HepG2 (cell line): ENCODE data around the gene PITX3. TPM values are rescaled to one million over a fixed set of nuclear protein-coding genes. Genes with fewer than 3 reads are reported as not detected.

Experiments
- ATAC-seq: fragments of 200-7000 bp; cut with Tn5 transposase; 3 replicates; pipeline ENCODE4 v1.9.1; 2020; ENCODE audit warnings: mild to moderate bottlenecking, moderate library complexity
- BruUV-seq: library from RNA; stranded (reverse); fragments of 400-500 nt; replicated peaks from 2 replicates; lab custom pipeline; 2021; lab: Mats Ljungman, UMichigan
- CTCF ChIA-PET: fragments of 300-600 bp; formaldehyde crosslinking; extraction: SDS; loops from one replicate; lab custom pipeline; 2021; ENCODE audit warnings: low total read pairs, inconsistent platforms, low intra/inter-chr PET ratio; lab: Yijun Ruan, JAX
- POLR2A ChIA-PET: fragments of 350-600 bp; sonication (Branson Sonifier 250); formaldehyde crosslinking; loops from one replicate; lab custom pipeline; 2020; ENCODE audit warnings: antibody characterized with exemption, inconsistent platforms; lab: Yijun Ruan, JAX
- DNase-seq: peaks from one replicate; pipeline ENCODE4 v3.0.0-alpha.2; 2015; ENCODE audit warnings: low spot score
- FAIRE-seq: peaks from 3 replicates; lab custom pipeline; 2011; peaks lifted over from hg19 to GRCh38; lab: Jason Lieb, UNC
- H2AFZ ChIP-seq: one replicate; pipeline ENCODE4 v1.6.1; 2011; ENCODE audit warnings: low read length, inconsistent platforms
- H3K27ac ChIP-seq: fragments of 300-600 bp; 3 replicates; pipeline ENCODE4 v1.8.0; 2011; ENCODE audit warnings: mixed run types, mild to moderate bottlenecking, mixed read lengths, low read length, inconsistent platforms; ENCODE audit not compliant: insufficient read depth; ENCODE audit errors: extremely low read length
- H3K27me3 ChIP-seq, 2 experiments: fragments of 200-600 bp in 1 of 2; 2 replicates in 1 of 2; 3 replicates in 1 of 2; pipeline versions ENCODE4 v1.6.0 to v1.8.0; 2011; ENCODE audit warnings: low read length in 2 of 2, mild to moderate bottlenecking in 2 of 2, moderate library complexity in 2 of 2, inconsistent platforms in 1 of 2; ENCODE audit not compliant: insufficient read depth in 2 of 2, control insufficient read depth in 1 of 2
- H3K36me3 ChIP-seq, 2 experiments: fragments of 200-600 bp in 1 of 2; replicated peaks in 1 of 2; 2 replicates in 1 of 2; 3 replicates in 1 of 2; pipeline versions ENCODE4 v1.5.1 to v1.8.0; 2011; ENCODE audit warnings: low read length in 2 of 2, inconsistent platforms in 1 of 2; ENCODE audit not compliant: insufficient read depth in 2 of 2, control insufficient read depth in 1 of 2
- H3K4me1 ChIP-seq: 2 replicates; pipeline ENCODE4 v1.5.1; 2012; ENCODE audit warnings: low read length, inconsistent platforms; ENCODE audit not compliant: insufficient read depth
- H3K4me2 ChIP-seq: 2 replicates; pipeline ENCODE4 v1.6.0; 2011; ENCODE audit warnings: low read depth, low read length, inconsistent platforms
- H3K4me3 ChIP-seq, 3 experiments: fragments of 200-600 bp in 1 of 3; sonication (generic), shearing (Covaris generic) in 1 of 3; replicated peaks in 1 of 3; 2 replicates each; pipeline ENCODE4 v1.5.1; 2011 to 2016; ENCODE audit warnings: low read length in 3 of 3, inconsistent platforms in 2 of 3, low read depth in 2 of 3, mild to moderate bottlenecking in 2 of 3, control low read depth in 1 of 3, mixed read lengths in 1 of 3; ENCODE audit not compliant: insufficient read depth in 1 of 3
- H3K79me2 ChIP-seq: one replicate; pipeline ENCODE4 v1.6.1; 2011; ENCODE audit warnings: low read length, inconsistent platforms; ENCODE audit not compliant: insufficient read depth
- H3K9ac ChIP-seq: 2 replicates; pipeline ENCODE4 v1.6.0; 2011; ENCODE audit warnings: mild to moderate bottlenecking, low read depth, low read length, inconsistent platforms; ENCODE audit not compliant: insufficient read depth
- H3K9me3 ChIP-seq: 2 replicates; pipeline ENCODE4 v1.5.1; 2012; ENCODE audit warnings: mild to moderate bottlenecking, low read length
- H4K20me1 ChIP-seq: 2 replicates; pipeline ENCODE4 v1.6.0; 2011; ENCODE audit warnings: inconsistent platforms, mild to moderate bottlenecking, low read length, moderate library complexity; ENCODE audit not compliant: insufficient read depth
- CEBPB ChIP-seq: IDR thresholded peaks from 2 replicates; pipeline ENCODE4 v1.6.1; 2011; ENCODE audit warnings: low read depth, low read length, improper control_type of control experiment, borderline replicate concordance
- GABPB1 ChIP-seq: IDR thresholded peaks from 2 replicates; pipeline ENCODE4 v1.6.1; 2016; ENCODE audit warnings: mild to moderate bottlenecking, missing genetic modification reagents, moderate library complexity, missing compliant biosample characterization
- HMG20B ChIP-seq: conservative IDR thresholded peaks from 2 replicates; pipeline ENCODE4 v1.6.1; 2016; ENCODE audit warnings: missing genetic modification reagents, missing compliant biosample characterization
- IKZF1 ChIP-seq: fragments of 450-650 bp; IDR thresholded peaks from 2 replicates; pipeline ENCODE4 v1.7.1; 2016
- NCOA5 ChIP-seq: sonication (generic); formaldehyde crosslinking; IDR thresholded peaks from 2 replicates; pipeline ENCODE4 v1.4.0; 2020; ENCODE audit warnings: missing genetic modification reagents
- RBFOX2 ChIP-seq: fragments of 200-400 bp; formaldehyde crosslinking; IDR thresholded peaks from 2 replicates; pipeline ENCODE4 v1.6.1; 2017; ENCODE audit warnings: low read depth, mild to moderate bottlenecking, low read length
- ZFP37 ChIP-seq: sonication (generic); formaldehyde crosslinking; IDR thresholded peaks from 2 replicates; pipeline ENCODE4 v1.4.0; 2020; ENCODE audit warnings: missing genetic modification reagents, borderline replicate concordance
- ZNF20 ChIP-seq: sonication (generic); formaldehyde crosslinking; IDR thresholded peaks from 2 replicates; pipeline ENCODE4 v1.4.0; 2020; ENCODE audit warnings: mild to moderate bottlenecking, moderate library complexity, missing genetic modification reagents
- ZNF329 ChIP-seq: sonication (generic); formaldehyde crosslinking; IDR thresholded peaks from 2 replicates; pipeline ENCODE4 v1.9.0; 2021; ENCODE audit warnings: low read depth, mild to moderate bottlenecking, missing genetic modification reagents
- ZNF367 ChIP-seq: sonication (generic); formaldehyde crosslinking; IDR thresholded peaks from 2 replicates; pipeline ENCODE4 v1.4.0; 2020; ENCODE audit warnings: missing genetic modification reagents, borderline replicate concordance
- ZNF460 ChIP-seq: sonication (generic); formaldehyde crosslinking; IDR thresholded peaks from 2 replicates; pipeline ENCODE4 v1.5.1; 2020; ENCODE audit warnings: missing genetic modification reagents, mild to moderate bottlenecking, borderline replicate concordance
- WGBS: methylation state at CpG from one replicate; pipeline ENCODE4 v1.1.6; 2017; ENCODE audit warnings: low lambda C conversion rate; 5-methylcytosine and 5-hydroxymethylcytosine counted together
- in situ Hi-C: cut with HindIII; loops from 2 replicates; pipeline ENCODE4 v1.10.0; 2017; ENCODE audit warnings: low pct_unique_long_range_greater_than_20kb; ENCODE audit not compliant: extremely low pct_ligation_motif_present
- intact Hi-C: fragments of 100-400 bp; cut with micrococcal nuclease; formaldehyde crosslinking; loops from one replicate; pipeline ENCODE4 v1.10.0; 2022; ENCODE audit not compliant: unreplicated experiment
- polyA plus RNA-seq, 8 experiments: library from polyadenylated mRNA; depleted of rRNA in 3 of 8; stranded (reverse) in 7 of 8; unstranded in 1 of 8; fragments of >200 nt; fragmentation: Illumina TruSeq in 4 of 8; extraction: Trizol in 4 of 8; gene quantifications; 2 replicates each; pipeline versions ENCODE4 v1.2.1 to v1.2.3, GENCODE V29; 2011 to 2016; ENCODE audit warnings: low read depth in 4 of 8, missing spikeins in 1 of 8, mixed read lengths in 1 of 8; ENCODE audit not compliant: insufficient read depth in 1 of 8
- total RNA-seq, 5 experiments: library from RNA; depleted of rRNA; stranded (reverse); fragments of >200 nt; fragmentation: Illumina TruSeq; extraction: Trizol; gene quantifications; 2 replicates each; pipeline ENCODE4 v1.2.3, GENCODE V29; 2016; ENCODE audit warnings: low read depth in 1 of 5
- TF ChIP-seq, protein P1 (sequence below): sonication (generic); formaldehyde crosslinking; IDR thresholded peaks from 2 replicates; pipeline ENCODE4 v1.8.1; 2023; ENCODE audit warnings: mild to moderate bottlenecking, missing genetic modification reagents, borderline replicate concordance

The PITX3 gene
- total and polyA plus RNA-seq, 2 of the 13 experiments (the other 11 are each of a cell fraction or from before 2014, with no cell fraction given): not detected

DNA sequence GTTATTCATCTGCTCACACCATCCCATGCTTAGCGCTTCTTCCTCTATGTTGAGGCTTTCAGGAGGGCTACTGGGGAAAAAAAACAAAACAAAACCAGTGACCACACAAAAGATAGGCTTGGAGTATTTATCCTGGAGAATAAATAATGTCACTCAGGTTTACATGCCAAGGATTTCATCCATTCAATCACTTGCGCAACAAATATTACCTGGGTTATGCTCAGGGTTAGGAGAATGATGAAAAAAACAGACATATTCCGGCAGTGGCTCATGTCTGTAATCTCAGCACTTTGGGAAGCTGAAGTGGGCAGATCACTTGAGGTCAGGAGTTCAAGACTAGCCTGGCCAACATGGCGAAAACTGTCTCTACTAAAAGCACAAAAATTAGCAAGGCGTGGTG, 18.5 kb downstream of the PITX3 start:
- DNase-seq (no peak), ATAC-seq (no peak), FAIRE-seq (no peak)
- ChIA-PET CTCF (no interaction called here), POLR2A (no interaction called here)
- Histone ChIP-seq H3K4me2 (no peak overlapping the region), H3K4me3 (no peak overlapping the region), H3K9ac (no peak overlapping the region), H3K27me3 (peaks cover 0 to 16% of the 10 kb centered on the region in 2 experiments; a peak in 2 of 5 replicates), H3K27ac (no peak overlapping the region), H3K9me3 (no peaks in the 10 kb centered on the region), H3K4me1 (peaks cover 22% of the 10 kb centered on the region), H3K79me2 (no peaks in the 10 kb centered on the region), H3K36me3 (no peaks in the 10 kb centered on the region), H2AFZ (no peak overlapping the region), H4K20me1 (no peaks in the 10 kb centered on the region)
- TF ChIP-seq CEBPB: peak; percentile 68
- TF ChIP-seq ZNF20: no peak
- WGBS: 68% methylated on average over 5 of the region's 5 CpGs
- no TSS peak for BruUV-seq
- in situ Hi-C loops: no loop called here
- intact Hi-C loops: no loop called here

DNA sequence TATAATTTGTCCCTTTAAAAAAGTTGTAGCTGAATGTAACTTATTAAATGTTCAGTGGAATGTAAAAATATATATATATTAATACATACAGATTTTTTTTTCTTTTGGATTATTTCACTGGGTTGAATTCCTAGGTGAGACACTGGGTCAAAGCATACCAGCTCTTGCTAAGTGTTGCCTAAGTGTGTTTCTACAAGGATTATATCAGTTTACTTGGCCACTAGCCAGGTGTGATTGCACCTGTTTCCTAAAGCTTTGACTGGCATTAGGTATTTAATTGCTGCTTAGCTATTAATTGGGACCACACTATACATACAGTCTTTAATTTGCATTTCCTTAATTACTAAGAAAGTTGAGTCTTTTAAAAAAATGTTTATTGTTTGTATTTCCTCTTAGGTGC, 20.7 kb downstream of the PITX3 start:
- intact Hi-C loops (no loop called here), in situ Hi-C loops (no loop called here)
- H3K79me2 ChIP-seq: no peaks in the 10 kb centered on the region
- H2AFZ ChIP-seq: no peak overlapping the region
- H3K9ac ChIP-seq: no peak overlapping the region
- FAIRE-seq (no peak), DNase-seq (no peak), ATAC-seq (no peak)
- H3K4me2 ChIP-seq: no peak overlapping the region
- no peaks in the 10 kb centered on the region for H3K36me3 ChIP-seq
- ChIA-PET POLR2A (no interaction called here), CTCF (no interaction called here)
- no peaks in the 10 kb centered on the region for H4K20me1 ChIP-seq
- H3K4me3 ChIP-seq: no peak overlapping the region
- no peak for TF ChIP-seq GABPB1
- no peak for TF ChIP-seq HMG20B
- no peak for TF ChIP-seq RBFOX2
- TF ChIP-seq NCOA5 (CRISPR knock-in tag): no peak
- TF ChIP-seq ZNF329 (CRISPR knock-in tag): no peak
- no peak for TF ChIP-seq ZNF460 (CRISPR knock-in tag)
- no peak for TF ChIP-seq ZFP37 (CRISPR knock-in tag)
- no peak for TF ChIP-seq IKZF1
- TF ChIP-seq ZNF367 (CRISPR knock-in tag): no peak
- TF ChIP-seq, protein P1, sequence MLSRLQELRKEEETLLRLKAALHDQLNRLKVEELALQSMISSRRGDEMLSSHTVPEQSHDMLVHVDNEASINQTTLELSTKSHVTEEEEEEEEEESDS: no peak
- TF ChIP-seq, all 625 proteins: peak for 0
- peaks cover 4% of the 10 kb centered on the region for H3K4me1 ChIP-seq
- H3K27me3 ChIP-seq: 0 out of 5 replicates have a peak, but pooled peaks cover 0 to 2% of the 10 kb centered on the region in 2 experiments
- no peak overlapping the region for H3K27ac ChIP-seq
- BruUV-seq: no TSS peak
- H3K9me3 ChIP-seq: no peaks in the 10 kb centered on the region
